Amniotic epithelial cell (primary cell): Measurements from ENCODE around the gene ZFP36L1.
A peak's percentile ranks its signal among the peaks of the same experiment; 100 is the strongest.

Experiments used
- DNase-seq: peaks from one replicate; pipeline ENCODE4 v3.0.0-alpha.2; 2010; ENCODE audit warnings: low read depth

The ZFP36L1 gene

GRCh38 chr14:68762953-68763764 lies 29.7 kb downstream of the ZFP36L1 start:
- peak; percentile 98 for DNase-seq

- no peak for DNase-seq
Measured at GRCh38 chr14:68761391-68761790, 31.5 kb downstream of the ZFP36L1 start.

- DNase-seq, result no peak
Measured at GRCh38 chr14:68760761-68761160, 32.1 kb downstream of the ZFP36L1 start.

DNA sequence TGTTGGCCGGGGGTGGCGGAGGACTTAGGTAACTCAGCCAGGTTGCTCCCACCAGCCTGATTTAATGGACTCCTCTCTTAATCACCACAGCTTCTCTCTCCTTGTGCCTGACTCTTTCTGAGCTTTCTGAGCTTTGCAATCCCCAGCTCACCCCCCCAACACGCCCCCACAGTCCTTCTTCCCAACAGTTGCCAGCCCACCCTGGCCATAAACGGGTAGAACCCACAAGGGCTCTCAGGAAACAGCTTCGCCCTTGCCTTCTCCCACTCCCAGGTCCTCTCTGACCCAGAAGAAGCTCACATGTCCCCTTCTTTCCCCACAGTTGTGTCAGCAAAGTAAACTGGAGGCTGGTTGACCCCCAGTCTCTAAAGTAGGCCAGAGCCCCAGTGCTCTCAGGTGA lies 32.9 kb downstream of the ZFP36L1 start:
- no peak for DNase-seq

DNA sequence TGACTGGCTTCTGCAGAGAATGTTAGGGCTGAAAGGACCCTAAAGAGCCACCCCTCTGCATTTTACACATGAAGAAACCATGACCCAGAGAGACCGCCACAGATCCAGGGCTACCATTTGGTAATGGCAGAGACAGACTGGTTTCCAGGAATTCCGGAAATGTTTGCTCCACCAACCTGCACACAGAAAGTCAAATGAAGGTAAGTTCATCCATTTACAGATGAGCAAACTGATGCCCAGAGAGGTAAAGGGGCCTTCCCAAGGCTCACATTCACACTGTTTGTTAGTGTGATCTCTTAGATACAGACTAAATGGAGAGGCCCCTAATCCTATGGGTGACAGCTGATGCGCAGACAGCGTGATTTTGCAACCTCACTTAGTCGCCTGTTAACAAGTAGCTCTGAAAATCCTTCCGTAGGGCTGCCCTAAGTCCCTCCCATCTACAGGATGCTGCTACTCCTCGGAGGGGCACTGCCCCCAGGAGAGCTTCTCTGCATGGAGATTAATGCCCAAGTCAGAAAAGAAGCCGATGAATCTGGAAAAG lies 33.8 kb downstream of the ZFP36L1 start:
- DNase-seq, result peak; percentile 54

DNA sequence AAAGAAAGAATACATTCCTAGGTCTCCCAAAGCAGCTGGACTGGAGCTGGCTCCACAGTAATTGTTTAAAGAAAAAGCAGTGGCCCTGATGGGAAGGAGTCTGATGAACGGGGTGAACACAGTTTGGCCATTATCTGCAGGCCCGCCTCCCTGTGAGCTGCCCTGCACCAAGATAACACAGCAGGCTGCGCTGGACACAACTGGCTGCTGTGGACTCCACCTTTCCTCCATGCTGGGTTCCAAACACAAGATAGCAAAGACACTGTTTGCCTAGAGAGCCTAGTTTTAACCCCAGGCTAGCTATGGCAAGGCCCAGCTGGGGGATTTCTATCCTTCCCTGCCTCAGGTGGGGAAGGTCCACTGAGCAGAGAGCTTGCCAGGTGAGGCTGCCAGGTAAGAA lies 34.6 kb downstream of the ZFP36L1 start:
- DNase-seq, result no peak

- DNase-seq, result no peak
Measured at GRCh38 chr14:68757618-68758081, 35.2 kb downstream of the ZFP36L1 start.

- no peak for DNase-seq
Measured at GRCh38 chr14:68756734-68757133, 36.1 kb downstream of the ZFP36L1 start.

DNA sequence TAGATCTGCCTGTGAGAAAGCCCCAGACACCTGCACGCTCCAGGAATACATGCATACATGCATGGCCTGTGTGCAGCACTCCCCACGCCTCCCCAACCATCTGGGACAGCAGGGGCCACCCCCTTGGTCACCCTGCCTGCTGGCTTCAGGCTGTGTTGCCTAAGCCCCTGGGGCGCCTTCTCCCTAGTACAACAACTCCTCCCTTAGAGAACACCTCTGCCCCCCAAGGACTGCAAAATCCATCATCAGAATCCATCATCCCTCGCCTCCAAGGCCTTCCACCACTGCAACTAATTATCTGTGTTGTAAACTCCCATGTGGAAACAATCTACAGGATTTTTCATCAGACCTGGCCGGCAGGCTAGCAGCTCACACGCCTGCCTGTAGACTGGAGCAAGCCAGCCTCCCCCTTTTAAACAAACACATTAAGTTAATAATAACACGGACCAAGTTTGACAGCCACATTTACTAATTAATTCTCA lies 36.8 kb downstream of the ZFP36L1 start:
- peak; percentile 15 for DNase-seq

GRCh38 chr14:68755016-68755353 lies 37.9 kb downstream of the ZFP36L1 start:
- no peak for DNase-seq

DNA sequence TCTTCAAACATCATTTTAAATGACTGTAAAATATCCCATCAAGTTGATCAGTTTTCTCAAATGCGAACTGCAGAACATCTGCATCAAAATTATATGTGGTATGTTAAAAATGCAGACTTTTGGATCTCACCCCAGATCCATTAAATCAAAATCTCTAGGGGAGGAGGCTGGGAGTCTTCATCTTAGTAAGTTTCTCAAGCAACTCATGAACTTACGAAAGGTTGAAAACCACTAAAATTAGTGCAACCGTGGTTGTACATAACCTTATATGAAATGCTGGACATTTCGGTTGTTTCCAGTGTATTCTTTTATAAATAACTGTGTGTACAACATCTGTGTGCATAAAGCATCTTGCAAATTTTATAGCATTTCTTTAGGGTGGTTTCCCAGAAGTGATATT lies 39.2 kb downstream of the ZFP36L1 start:
- DNase-seq, result peak; percentile 88

GRCh38 chr14:68752271-68753006 lies 40.4 kb downstream of the ZFP36L1 start:
- no peak for DNase-seq

GRCh38 chr14:68749487-68750475 lies 43.1 kb downstream of the ZFP36L1 start:
- peak; percentile 97 for DNase-seq

DNA sequence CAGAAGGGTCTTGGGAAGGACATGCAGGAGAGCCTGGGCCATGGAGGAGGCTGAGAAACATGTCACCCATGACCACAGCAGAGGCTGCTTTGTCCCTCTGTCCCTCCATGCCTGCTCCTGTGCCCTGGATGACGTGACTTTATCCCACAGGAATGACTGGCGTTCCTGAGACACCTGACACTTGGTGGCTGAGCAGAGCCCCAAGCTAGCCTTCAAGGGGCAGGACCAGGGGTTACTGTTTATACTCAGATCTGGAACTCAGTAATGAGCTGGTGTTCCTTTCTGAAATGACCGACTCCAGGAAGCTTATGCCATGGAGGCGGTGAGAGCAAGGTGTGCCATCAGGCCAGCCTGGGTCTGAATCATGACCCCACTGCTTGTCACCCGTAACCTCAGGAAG lies 44.2 kb downstream of the ZFP36L1 start:
- no peak for DNase-seq

GRCh38 chr14:68748260-68748659 lies 44.6 kb downstream of the ZFP36L1 start:
- DNase-seq, result no peak

- DNase-seq, result no peak
Measured at GRCh38 chr14:68747393-68747792, 45.5 kb downstream of the ZFP36L1 start.

DNA sequence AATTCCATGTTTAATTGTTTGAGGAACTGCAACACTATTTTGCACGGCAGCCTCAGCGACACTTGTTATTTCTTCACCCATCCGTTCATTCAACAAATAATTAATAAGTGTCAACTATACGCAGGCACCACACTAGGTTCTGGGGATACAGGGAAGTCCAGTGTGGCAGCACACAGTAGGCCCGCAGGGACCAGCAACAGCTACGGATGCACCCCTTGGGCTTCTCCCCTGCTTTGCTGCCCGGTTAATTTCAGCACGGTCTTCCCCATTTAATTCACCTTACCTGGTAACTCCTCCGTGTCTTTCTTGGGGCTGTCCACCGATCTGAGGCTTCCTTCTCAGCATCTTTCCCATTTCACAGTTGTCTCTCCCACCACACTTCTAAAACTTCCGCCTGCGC lies 48.3 kb downstream of the ZFP36L1 start:
- no peak for DNase-seq

GRCh38 chr14:68741839-68742470 lies 50.9 kb downstream of the ZFP36L1 start:
- no peak for DNase-seq

- DNase-seq, result no peak
Measured at GRCh38 chr14:68741477-68741791, 51.4 kb downstream of the ZFP36L1 start.

GRCh38 chr14:68740788-68741476 lies 51.9 kb downstream of the ZFP36L1 start:
- peak; percentile 73 for DNase-seq

GRCh38 chr14:68739701-68740100 lies 53.2 kb downstream of the ZFP36L1 start:
- no peak for DNase-seq
